Epithelial cell of esophagus (primary cell): Measurements from ENCODE around the gene SUN2.
"Not testable (repeated sequence)": the region's sequence is repeated elsewhere in the genome, so short reads cannot be mapped to it uniquely, and the experiment has no call there.

Source experiments
- DNase-seq: peaks from one replicate; pipeline ENCODE4 v3.0.0; 2010; ENCODE audit warnings: low read depth
- H3K4me3 ChIP-seq: 2 replicates; pipeline ENCODE4 v1.5.1; 2011; ENCODE audit warnings: mild to moderate bottlenecking, low read length, control low read depth
- TF ChIP-seq, protein P1 (sequence below): IDR thresholded peaks from 2 replicates; pipeline ENCODE4 v1.5.1; 2011; ENCODE audit warnings: low read depth, mild to moderate bottlenecking, low read length, control low read depth, inconsistent platforms; ENCODE audit not compliant: insufficient read depth; ENCODE audit errors: missing control alignments

Gene SUN2, protein sequence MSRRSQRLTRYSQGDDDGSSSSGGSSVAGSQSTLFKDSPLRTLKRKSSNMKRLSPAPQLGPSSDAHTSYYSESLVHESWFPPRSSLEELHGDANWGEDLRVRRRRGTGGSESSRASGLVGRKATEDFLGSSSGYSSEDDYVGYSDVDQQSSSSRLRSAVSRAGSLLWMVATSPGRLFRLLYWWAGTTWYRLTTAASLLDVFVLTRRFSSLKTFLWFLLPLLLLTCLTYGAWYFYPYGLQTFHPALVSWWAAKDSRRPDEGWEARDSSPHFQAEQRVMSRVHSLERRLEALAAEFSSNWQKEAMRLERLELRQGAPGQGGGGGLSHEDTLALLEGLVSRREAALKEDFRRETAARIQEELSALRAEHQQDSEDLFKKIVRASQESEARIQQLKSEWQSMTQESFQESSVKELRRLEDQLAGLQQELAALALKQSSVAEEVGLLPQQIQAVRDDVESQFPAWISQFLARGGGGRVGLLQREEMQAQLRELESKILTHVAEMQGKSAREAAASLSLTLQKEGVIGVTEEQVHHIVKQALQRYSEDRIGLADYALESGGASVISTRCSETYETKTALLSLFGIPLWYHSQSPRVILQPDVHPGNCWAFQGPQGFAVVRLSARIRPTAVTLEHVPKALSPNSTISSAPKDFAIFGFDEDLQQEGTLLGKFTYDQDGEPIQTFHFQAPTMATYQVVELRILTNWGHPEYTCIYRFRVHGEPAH

GRCh38 chr22:38755911-38756532 is at the start of gene SUN2:
Gene SUN2, minus strand, starts transcription at chr22:38755998. Its CDS starts 3,370 bp downstream, at chr22:38752628.
- peak; percentile 84 for DNase-seq
- peak within 1 kb of the TSS; percentile 52 for H3K4me3 ChIP-seq
- TF ChIP-seq, protein P1, sequence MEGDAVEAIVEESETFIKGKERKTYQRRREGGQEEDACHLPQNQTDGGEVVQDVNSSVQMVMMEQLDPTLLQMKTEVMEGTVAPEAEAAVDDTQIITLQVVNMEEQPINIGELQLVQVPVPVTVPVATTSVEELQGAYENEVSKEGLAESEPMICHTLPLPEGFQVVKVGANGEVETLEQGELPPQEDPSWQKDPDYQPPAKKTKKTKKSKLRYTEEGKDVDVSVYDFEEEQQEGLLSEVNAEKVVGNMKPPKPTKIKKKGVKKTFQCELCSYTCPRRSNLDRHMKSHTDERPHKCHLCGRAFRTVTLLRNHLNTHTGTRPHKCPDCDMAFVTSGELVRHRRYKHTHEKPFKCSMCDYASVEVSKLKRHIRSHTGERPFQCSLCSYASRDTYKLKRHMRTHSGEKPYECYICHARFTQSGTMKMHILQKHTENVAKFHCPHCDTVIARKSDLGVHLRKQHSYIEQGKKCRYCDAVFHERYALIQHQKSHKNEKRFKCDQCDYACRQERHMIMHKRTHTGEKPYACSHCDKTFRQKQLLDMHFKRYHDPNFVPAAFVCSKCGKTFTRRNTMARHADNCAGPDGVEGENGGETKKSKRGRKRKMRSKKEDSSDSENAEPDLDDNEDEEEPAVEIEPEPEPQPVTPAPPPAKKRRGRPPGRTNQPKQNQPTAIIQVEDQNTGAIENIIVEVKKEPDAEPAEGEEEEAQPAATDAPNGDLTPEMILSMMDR, result no peak

DNA sequence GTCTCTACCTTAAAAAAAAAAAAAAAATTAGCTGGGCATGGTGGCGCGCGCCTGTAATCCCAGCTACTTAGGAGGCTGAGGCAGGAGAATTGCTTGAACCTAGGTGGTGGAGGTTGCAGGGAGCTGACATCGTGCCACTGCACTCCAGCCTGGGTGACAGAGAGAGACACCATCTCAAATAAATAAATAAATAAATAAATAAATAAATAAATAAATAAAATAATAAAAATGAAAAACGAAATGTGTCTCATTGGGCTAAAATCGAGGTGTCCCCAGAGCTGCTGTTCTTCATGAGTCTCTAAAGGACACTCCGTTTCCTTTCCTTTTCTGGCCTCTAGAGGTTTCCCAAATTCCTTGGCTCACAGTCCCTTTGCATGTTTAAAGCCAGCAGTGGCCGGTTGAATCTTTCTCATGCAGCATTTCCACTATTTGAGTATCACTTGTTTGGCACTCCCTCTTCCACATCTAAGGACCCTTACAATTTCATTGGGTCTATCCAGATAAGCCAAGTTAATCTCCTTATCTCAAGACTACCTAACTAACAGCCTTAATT is 49.3 kb upstream of the SUN2 start:
- not testable (repeated sequence) for DNase-seq, H3K4me3 ChIP-seq

DNA sequence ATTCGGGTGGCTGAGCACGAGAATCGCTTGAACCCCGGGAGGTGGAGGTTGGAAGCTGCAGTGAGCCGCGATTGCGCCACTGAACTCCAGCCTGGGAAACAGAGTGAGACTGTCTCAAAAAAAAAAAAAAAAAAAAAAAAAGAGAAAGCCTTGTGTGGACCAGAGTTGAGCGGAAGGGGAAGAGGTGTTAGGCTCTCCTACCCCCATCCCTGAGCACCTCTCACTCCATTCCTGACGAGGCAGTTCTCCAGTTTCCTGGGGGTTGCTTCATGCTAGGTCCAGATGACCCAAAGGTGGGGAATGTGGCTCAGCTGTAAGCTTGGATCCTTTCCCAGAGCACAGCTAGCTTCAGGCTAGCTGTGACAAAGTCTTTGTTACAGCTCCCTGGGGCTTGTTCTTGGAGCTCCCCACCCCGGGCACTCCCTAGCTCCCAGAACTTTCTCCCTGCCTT is 46.9 kb upstream of the SUN2 start:
- H3K4me3 ChIP-seq, result no peak overlapping the region
- DNase-seq, result peak; percentile 99
- TF ChIP-seq, protein P1, result no peak

DNA sequence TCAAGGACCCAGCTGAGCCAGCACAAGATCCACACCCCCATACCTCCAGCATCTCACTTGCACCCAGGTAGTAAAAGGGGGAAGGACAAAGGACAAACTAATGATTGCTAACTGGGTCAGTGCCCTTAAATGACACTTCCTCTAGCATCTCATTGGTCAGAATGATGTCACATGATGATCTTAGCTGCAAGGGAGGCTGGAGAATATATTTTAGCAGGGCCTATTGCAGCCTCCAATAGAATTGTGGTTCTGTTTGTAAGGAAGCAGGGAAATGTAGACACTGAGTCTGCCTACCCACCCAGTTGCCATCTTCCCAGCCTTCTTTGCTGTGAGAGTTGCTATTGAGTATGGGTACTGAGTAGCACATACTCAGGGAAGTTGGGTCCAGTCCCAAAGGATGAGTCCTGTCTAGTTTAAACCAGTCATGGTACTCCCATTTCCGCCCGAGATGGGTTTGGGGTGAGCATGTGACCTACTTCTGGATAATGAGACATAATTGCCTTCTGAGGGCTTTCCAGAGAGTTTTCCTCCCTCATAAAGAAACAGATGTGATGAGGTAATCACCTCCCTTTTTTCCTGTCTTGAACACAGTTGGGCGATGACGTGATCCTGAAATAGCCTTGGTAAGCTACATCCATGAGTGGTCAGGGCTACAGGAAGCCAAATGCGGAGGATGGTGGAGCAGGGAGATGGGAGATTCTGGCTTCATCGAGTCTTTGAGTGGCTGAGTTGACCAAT is 43.6 kb upstream of the SUN2 start:
- no peak overlapping the region for H3K4me3 ChIP-seq
- TF ChIP-seq, protein P1, result no peak
- peak; percentile 18 for DNase-seq

- TF ChIP-seq, protein P1, result no peak
- DNase-seq, result no peak
- no peak overlapping the region for H3K4me3 ChIP-seq
These were observed 42.7 kb upstream of the SUN2 start for GRCh38 chr22:38798496-38798895.

- TF ChIP-seq, protein P1, result no peak
- no peak overlapping the region for H3K4me3 ChIP-seq
- no peak for DNase-seq
These were observed 40.6 kb upstream of the SUN2 start for GRCh38 chr22:38796262-38796957.
